ENCODE results near the gene TAS2R31. TPM values are rescaled to one million over a fixed set of nuclear protein-coding genes. Genes with fewer than 3 reads are reported as not detected.

Gene TAS2R31
- total RNA-seq, 2 donors from 2014 or later = 3.3 to 3.7 TPM

GRCh38 chr12:11015775-11016430, 15.3 kb downstream of the TAS2R31 start:
- intact Hi-C loops (cut with DNase I, micrococcal nuclease) = no loop called here
- ATAC-seq (peak; percentile 96), DNase-seq (peak; percentile 21 to 53)

GRCh38 chr12:11014234-11014633, 17.0 kb downstream of the TAS2R31 start:
- no peak for ATAC-seq
- no peak for DNase-seq
- intact Hi-C loops (cut with DNase I, micrococcal nuclease) = no loop called here

GRCh38 chr12:11007608-11008007, 23.6 kb downstream of the TAS2R31 start:
- ATAC-seq = no peak
- DNase-seq = no peak
- intact Hi-C loops (cut with DNase I, micrococcal nuclease) = no loop called here

DNA sequence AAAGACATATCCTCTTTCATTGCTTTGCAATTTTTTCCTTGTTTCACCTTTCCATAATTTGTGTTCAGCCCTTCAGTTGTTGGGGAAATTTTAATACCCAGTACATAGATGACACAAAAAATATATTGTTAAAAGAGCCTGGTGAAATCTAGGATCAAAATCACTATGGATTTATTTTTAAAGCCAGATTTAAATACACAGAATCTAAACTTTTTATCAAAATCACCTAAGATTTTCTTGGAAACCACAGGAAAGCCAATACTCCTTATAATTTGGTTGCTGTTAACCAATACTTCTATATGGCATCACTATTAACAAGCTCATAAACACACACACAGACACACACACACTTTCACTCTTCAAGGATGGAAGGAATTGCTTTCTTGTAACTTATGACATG, 33.0 kb downstream of the TAS2R31 start, which contains the start of gene TAS2R20:
Gene TAS2R20 (minus strand): TSS at position 101 of the 400 bp plus-strand sequence. CDS start 429 bp downstream, outside the sequence.
- intact Hi-C loops (cut with DNase I, micrococcal nuclease) = no loop called here
- DNase-seq (no peak), ATAC-seq (no peak)

- ATAC-seq (no peak), DNase-seq (no peak)
- intact Hi-C loops (cut with DNase I, micrococcal nuclease) = no loop called here
Observed at GRCh38 chr12:10994307-10994706, 36.9 kb downstream of the TAS2R31 start.

- intact Hi-C loops (cut with DNase I, micrococcal nuclease) = no loop called here
- no peak for ATAC-seq
Observed at GRCh38 chr12:10989107-10989506, 42.1 kb downstream of the TAS2R31 start.

GRCh38 chr12:10986812-10987211, 44.4 kb downstream of the TAS2R31 start, which contains the start of gene TAS2R50:
TSS of gene TAS2R50 (minus strand) at chr12:10986912. CDS start at chr12:10986860, 52 bp downstream.
- DNase-seq (no peak), ATAC-seq (no peak)
- intact Hi-C loops (cut with DNase I, micrococcal nuclease) = no loop called here

More at GRCh38 chr12:10989107-10989506, 42.1 kb downstream of the TAS2R31 start:
- no peak for DNase-seq

DNA sequence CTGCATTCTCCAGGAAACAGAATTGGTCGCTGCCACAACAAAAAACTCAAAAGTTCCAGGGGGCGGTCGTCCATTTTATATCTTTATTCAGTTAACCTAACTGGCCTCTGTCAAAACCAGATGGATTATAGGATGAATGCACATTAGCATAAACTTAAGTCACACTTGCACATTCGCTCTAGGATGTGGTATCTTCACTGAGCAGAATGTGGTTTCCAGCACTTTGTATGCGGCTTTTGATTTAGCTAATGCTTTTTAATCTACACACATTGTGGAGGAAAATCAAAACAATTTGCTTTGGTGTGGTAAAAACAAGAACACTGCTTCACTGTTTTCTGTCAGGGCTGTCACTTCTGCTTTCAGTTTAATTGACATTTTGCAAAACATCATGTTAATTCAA, 49.0 kb downstream of the TAS2R31 start:
- intact Hi-C loops (cut with DNase I, micrococcal nuclease) = no loop called here
- DNase-seq (no peak), ATAC-seq (no peak)

Other genes starting within 250 kb of the TAS2R31 start
- not detected for gene TAS2R7, start 228.8 kb downstream of the TAS2R31 start, total RNA-seq
- gene TAS2R8, start 224.1 kb downstream of the TAS2R31 start, total RNA-seq = not detected
- not detected for gene TAS2R9, start 221.2 kb downstream of the TAS2R31 start, total RNA-seq
- not detected for gene TAS2R10, start 205.0 kb downstream of the TAS2R31 start, total RNA-seq
- 1 to 10 TPM; 1.0 to 2.3 TPM for gene PRR4, start 181.9 kb downstream of the TAS2R31 start, total RNA-seq
- gene PRH1, start 147.2 kb downstream of the TAS2R31 start, total RNA-seq = 10 to 100 TPM; 10.6 to 13.8 TPM
- 1 to 10 TPM; 1.3 to 1.9 TPM for gene TAS2R13, start 121.8 kb downstream of the TAS2R31 start, total RNA-seq
- not detected for gene PRH2, start 102.2 kb downstream of the TAS2R31 start, total RNA-seq
- gene TAS2R14, start 92.1 kb downstream of the TAS2R31 start, total RNA-seq = 1 to 10 TPM; 1.8 to 2.1 TPM
- 1 to 10 TPM; 1.2 to 1.6 TPM for gene TAS2R50, start 44.5 kb downstream of the TAS2R31 start, total RNA-seq
- gene TAS2R20, start 33.1 kb downstream of the TAS2R31 start, total RNA-seq = 1 to 10 TPM; 1.6 to 1.7 TPM
- gene TAS2R19, start 8.8 kb downstream of the TAS2R31 start, total RNA-seq = 1 to 10 TPM; 2.9 TPM
- 1 to 10 TPM in 1 of 2 donors, under 1 TPM in 1; 0.95 to 2.5 TPM for gene TAS2R46, start 30.9 kb upstream of the TAS2R31 start, total RNA-seq
- gene TAS2R43, start 60.9 kb upstream of the TAS2R31 start, total RNA-seq = under 1 TPM in 1 of 2 donors, not detected in 1; 0.42 TPM
- 1 to 10 TPM; 2.3 to 4.0 TPM for gene TAS2R30, start 103.2 kb upstream of the TAS2R31 start, total RNA-seq
- gene SMIM10L1, start 139.8 kb upstream of the TAS2R31 start, total RNA-seq = 1 to 10 TPM; 7.6 to 8.1 TPM
- not detected for gene TAS2R42, start 155.5 kb upstream of the TAS2R31 start, total RNA-seq
- gene PRB3, start 238.3 kb upstream of the TAS2R31 start, total RNA-seq = not detected

Data from left colon (tissue), 2 donors.